Neural cell (in vitro differentiated cells): ENCODE results near the gene RASIP1. TPM values are rescaled to one million over a fixed set of nuclear protein-coding genes. Genes with fewer than 3 reads are reported as not detected.

Experiments used
- H2AFZ ChIP-seq: fragments of 200-600, 300-800 bp; sonication (generic), shearing (Covaris generic); 2 replicates; pipeline ENCODE4 v1.6.0; 2014; ENCODE audit warnings: low read depth, mild to moderate bottlenecking, antibody characterized with exemption, low read length, moderate library complexity
- H3F3A ChIP-seq: fragments of 200-600 bp; shearing (Covaris generic); 2 replicates; pipeline ENCODE4 v1.6.1; 2016; ENCODE audit warnings: mild to moderate bottlenecking, moderate library complexity, mixed read lengths, antibody characterized with exemption, low read length; ENCODE audit not compliant: insufficient read depth, poor library complexity, severe bottlenecking
- H3K27ac ChIP-seq: fragments of 200-600, 300-800 bp; sonication (generic), shearing (Covaris generic); 2 replicates; pipeline ENCODE4 v1.5.1; 2014; ENCODE audit warnings: mild to moderate bottlenecking, low read length, moderate library complexity
- H3K27me3 ChIP-seq: fragments of 300-800, 200-600 bp; sonication (generic), shearing (Covaris generic); 2 replicates; pipeline ENCODE4 v1.6.0; 2014; ENCODE audit warnings: mild to moderate bottlenecking, low read depth, low read length, moderate library complexity; ENCODE audit not compliant: insufficient read depth
- H3K36me3 ChIP-seq: fragments of 300-800, 200-600 bp; sonication (generic), shearing (Covaris generic); 2 replicates; pipeline ENCODE4 v1.5.1; 2014; ENCODE audit warnings: mild to moderate bottlenecking, antibody characterized with exemption, low read length, moderate library complexity; ENCODE audit not compliant: insufficient read depth
- H3K4me2 ChIP-seq: fragments of 300-800, 200-600 bp; sonication (generic), shearing (Covaris generic); 2 replicates; pipeline ENCODE4 v1.6.0; 2014; ENCODE audit warnings: mild to moderate bottlenecking, low read length
- H3K4me3 ChIP-seq: fragments of 300-800, 200-600 bp; sonication (generic), shearing (Covaris generic); 2 replicates; pipeline ENCODE4 v1.5.1; 2014; ENCODE audit warnings: mild to moderate bottlenecking, low read length, moderate library complexity
- H3K79me2 ChIP-seq: fragments of 200-600 bp; shearing (Covaris generic); replicated peaks from 2 replicates; pipeline ENCODE4 v1.6.0; 2014; ENCODE audit warnings: mild to moderate bottlenecking, low read length, moderate library complexity; ENCODE audit not compliant: insufficient read depth
- H3K9ac ChIP-seq: fragments of 300-800, 200-600 bp; sonication (generic), shearing (Covaris generic); 2 replicates; pipeline ENCODE4 v1.6.1; 2016; ENCODE audit warnings: mild to moderate bottlenecking, low read length, mixed read lengths
- H3K9me2 ChIP-seq: fragments of 200-600 bp; shearing (Covaris generic); 2 replicates; pipeline ENCODE4 v1.6.1; 2016; ENCODE audit warnings: mild to moderate bottlenecking, low read length, mixed read lengths; ENCODE audit not compliant: insufficient read depth
- H3K9me3 ChIP-seq: fragments of 200-600, 300-800 bp; sonication (generic), shearing (Covaris generic); 2 replicates; pipeline ENCODE4 v1.6.1; 2016; ENCODE audit warnings: mild to moderate bottlenecking, mixed run types, low read length, moderate library complexity, mixed read lengths
- H4K20me1 ChIP-seq: fragments of 200-600 bp; shearing (Covaris generic); 2 replicates; pipeline ENCODE4 v1.6.1; 2016; ENCODE audit warnings: mild to moderate bottlenecking, mixed run types; ENCODE audit not compliant: insufficient read depth
- EP300 ChIP-seq: fragments of 450-650 bp; conservative IDR thresholded peaks from 2 replicates; pipeline ENCODE4 v1.6.1; 2014; ENCODE audit warnings: antibody characterized with exemption, mild to moderate bottlenecking, moderate library complexity; ENCODE audit not compliant: poor library complexity, severe bottlenecking
- EZH2 ChIP-seq: fragments of 200-600, 300-800 bp; shearing (Covaris generic), sonication (generic); IDR thresholded peaks from 2 replicates; pipeline ENCODE4 v1.6.1; 2014; ENCODE audit warnings: antibody characterized with exemption, low read length, borderline replicate concordance, mild to moderate bottlenecking; ENCODE audit not compliant: insufficient read depth, poor library complexity, severe bottlenecking
- MXI1 ChIP-seq: fragments of 450-650 bp; conservative IDR thresholded peaks from 2 replicates; pipeline ENCODE4 v1.6.1; 2014; ENCODE audit warnings: antibody characterized with exemption, mild to moderate bottlenecking; ENCODE audit not compliant: poor library complexity, severe bottlenecking
- POLR2AphosphoS5 ChIP-seq: IDR thresholded peaks from 2 replicates; pipeline ENCODE4 v1.6.1; 2012
- RAD21 ChIP-seq: fragments of 450-650 bp; conservative IDR thresholded peaks from 2 replicates; pipeline ENCODE4 v1.6.1; 2014; ENCODE audit warnings: antibody characterized with exemption, mild to moderate bottlenecking, moderate library complexity
- REST ChIP-seq: IDR thresholded peaks from 2 replicates; pipeline ENCODE4 v1.6.1; 2012; ENCODE audit warnings: borderline replicate concordance
- SMC3 ChIP-seq: fragments of 450-650 bp; conservative IDR thresholded peaks from 2 replicates; pipeline ENCODE4 v1.6.1; 2014; ENCODE audit warnings: antibody characterized with exemption, mild to moderate bottlenecking, moderate library complexity; ENCODE audit not compliant: poor library complexity
- TAF1 ChIP-seq: IDR thresholded peaks from 2 replicates; pipeline ENCODE4 v1.6.1; 2012; ENCODE audit warnings: low read depth
- polyA plus RNA-seq: library from polyadenylated mRNA; depleted of rRNA; stranded (reverse); fragments of >200 nt; gene quantifications from 2 replicates; pipeline ENCODE4 v1.2.3, GENCODE V29; 2014
- TF ChIP-seq, protein P1 (sequence below): fragments of 450-650 bp; IDR thresholded peaks from 2 replicates; pipeline ENCODE4 v1.5.1; 2014; ENCODE audit warnings: antibody characterized with exemption, mild to moderate bottlenecking, moderate library complexity; ENCODE audit not compliant: poor library complexity, severe bottlenecking

Gene RASIP1
- polyA plus RNA-seq, 1 donor from 2014 or later: not detected

GRCh38 chr19:48749571-48750198, 9.3 kb upstream of the RASIP1 start:
- Histone ChIP-seq H3K27me3 (peaks cover 25% of the 10 kb centered on the region), H3K36me3 (no peaks in the 10 kb centered on the region), H3K9me3 (no peaks in the 10 kb centered on the region), H3K4me3 (no peak overlapping the region), H2AFZ (no peak overlapping the region), H3K9me2 (no peaks in the 10 kb centered on the region), H4K20me1 (no peaks in the 10 kb centered on the region), H3K27ac (no peak overlapping the region), H3K9ac (no peak overlapping the region), H3K79me2 (no peaks in the 10 kb centered on the region), H3K4me2 (no peak overlapping the region), H3F3A (no peaks in the 10 kb centered on the region)
- TF ChIP-seq MXI1 (no peak), REST (no peak), SMC3 (no peak), TAF1 (no peak), EP300 (no peak), RAD21 (no peak), POLR2AphosphoS5 (no peak)
- TF ChIP-seq, protein P1, sequence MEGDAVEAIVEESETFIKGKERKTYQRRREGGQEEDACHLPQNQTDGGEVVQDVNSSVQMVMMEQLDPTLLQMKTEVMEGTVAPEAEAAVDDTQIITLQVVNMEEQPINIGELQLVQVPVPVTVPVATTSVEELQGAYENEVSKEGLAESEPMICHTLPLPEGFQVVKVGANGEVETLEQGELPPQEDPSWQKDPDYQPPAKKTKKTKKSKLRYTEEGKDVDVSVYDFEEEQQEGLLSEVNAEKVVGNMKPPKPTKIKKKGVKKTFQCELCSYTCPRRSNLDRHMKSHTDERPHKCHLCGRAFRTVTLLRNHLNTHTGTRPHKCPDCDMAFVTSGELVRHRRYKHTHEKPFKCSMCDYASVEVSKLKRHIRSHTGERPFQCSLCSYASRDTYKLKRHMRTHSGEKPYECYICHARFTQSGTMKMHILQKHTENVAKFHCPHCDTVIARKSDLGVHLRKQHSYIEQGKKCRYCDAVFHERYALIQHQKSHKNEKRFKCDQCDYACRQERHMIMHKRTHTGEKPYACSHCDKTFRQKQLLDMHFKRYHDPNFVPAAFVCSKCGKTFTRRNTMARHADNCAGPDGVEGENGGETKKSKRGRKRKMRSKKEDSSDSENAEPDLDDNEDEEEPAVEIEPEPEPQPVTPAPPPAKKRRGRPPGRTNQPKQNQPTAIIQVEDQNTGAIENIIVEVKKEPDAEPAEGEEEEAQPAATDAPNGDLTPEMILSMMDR: no peak

GRCh38 chr19:48746738-48747575, 6.5 kb upstream of the RASIP1 start, which contains the start of gene IZUMO1:
Gene IZUMO1 (minus strand): TSS chr19:48746909. CDS start chr19:48745859, 1,050 bp downstream.
- Histone ChIP-seq H4K20me1 (no peaks in the 10 kb centered on the region), H2AFZ (no peak within 1 kb of the TSS), H3K9me2 (no peaks in the 10 kb centered on the region), H3K9ac (peak within 1 kb of the TSS; percentile 46), H3K36me3 (no peaks in the 10 kb centered on the region), H3F3A (no peaks in the 10 kb centered on the region), H3K27me3 (peaks cover 9% of the 10 kb centered on the region), H3K79me2 (no peaks in the 10 kb centered on the region), H3K4me2 (no peak within 1 kb of the TSS), H3K9me3 (no peaks in the 10 kb centered on the region), H3K27ac (no peak within 1 kb of the TSS), H3K4me3 (peak within 1 kb of the TSS; percentile 57)
- TF ChIP-seq RAD21 (no peak), TAF1 (no peak), EP300 (no peak), MXI1 (no peak), SMC3 (no peak), EZH2 (no peak), POLR2AphosphoS5 (no peak), REST (no peak)
- TF ChIP-seq, protein P1: no peak
